PFSK-1 (cell line): ENCODE measurements around the gene MYH13.

Experiments used
- FOXP2 ChIP-seq: optimal IDR thresholded peaks from 2 replicates; pipeline ENCODE3; 2011; ENCODE audit warnings: borderline replicate concordance, control low read depth, inconsistent platforms; ENCODE audit not compliant: insufficient read depth; ENCODE audit errors: extremely low read length, extremely low read depth
- POLR2AphosphoS5 ChIP-seq: IDR thresholded peaks from 2 replicates; pipeline ENCODE4 v1.6.1; 2012; ENCODE audit warnings: low read depth, mild to moderate bottlenecking, control low read depth, low read length, moderate library complexity
- REST ChIP-seq, 2 experiments: IDR thresholded peaks; 2 replicates each; pipeline versions ENCODE4 v1.6.1 to v1.8.0; 2011 to 2012; ENCODE audit warnings: low read depth in 2 of 2, low read length in 2 of 2, control low read depth in 1 of 2, inconsistent platforms in 1 of 2, mild to moderate bottlenecking in 1 of 2, moderate library complexity in 1 of 2; ENCODE audit not compliant: insufficient read depth in 1 of 2
- SIN3A ChIP-seq: IDR thresholded peaks from 2 replicates; pipeline ENCODE4 v1.6.1; 2012; ENCODE audit warnings: mild to moderate bottlenecking, low read length, moderate library complexity, borderline replicate concordance; ENCODE audit not compliant: insufficient read depth
- TAF1 ChIP-seq: IDR thresholded peaks from 2 replicates; pipeline ENCODE4 v1.6.1; 2012; ENCODE audit warnings: low read length, control low read depth, borderline replicate concordance; ENCODE audit not compliant: insufficient read depth

MYH13 gene

GRCh38 chr17:10278218-10278617 lies 94.6 kb downstream of the MYH13 start:
- no peak for TF ChIP-seq SIN3A
- TF ChIP-seq REST (IDR thresholded peaks at IDR 0.05; ENCODE audit: insufficient read depth in 1 of 2, low read depth in 2 of 2, low read length in 2 of 2) = no peak
- TF ChIP-seq TAF1 = no peak
- no peak for TF ChIP-seq FOXP2
- TF ChIP-seq POLR2AphosphoS5 = no peak

- TF ChIP-seq TAF1 (no peak), SIN3A (no peak), POLR2AphosphoS5 (no peak), REST (IDR thresholded peaks at IDR 0.05; ENCODE audit: insufficient read depth in 1 of 2, low read depth in 2 of 2, low read length in 2 of 2) (no peak), FOXP2 (no peak)
These were observed 96.4 kb downstream of the MYH13 start for GRCh38 chr17:10276436-10276835.

GRCh38 chr17:10275418-10275817 lies 97.4 kb downstream of the MYH13 start:
- TF ChIP-seq REST (IDR thresholded peaks at IDR 0.05; ENCODE audit: insufficient read depth in 1 of 2, low read depth in 2 of 2, low read length in 2 of 2) (no peak), POLR2AphosphoS5 (no peak), SIN3A (no peak), TAF1 (no peak), FOXP2 (no peak)

GRCh38 chr17:10271106-10271562 lies 101.7 kb downstream of the MYH13 start:
- no peak for TF ChIP-seq REST (IDR thresholded peaks at IDR 0.05; ENCODE audit: insufficient read depth in 1 of 2, low read depth in 2 of 2, low read length in 2 of 2)
- no peak for TF ChIP-seq SIN3A
- no peak for TF ChIP-seq FOXP2
- no peak for TF ChIP-seq TAF1
- TF ChIP-seq POLR2AphosphoS5 = no peak

GRCh38 chr17:10270258-10270657 lies 102.5 kb downstream of the MYH13 start:
- TF ChIP-seq REST (IDR thresholded peaks at IDR 0.05; ENCODE audit: insufficient read depth in 1 of 2, low read depth in 2 of 2, low read length in 2 of 2) (no peak), POLR2AphosphoS5 (no peak), TAF1 (no peak), SIN3A (no peak), FOXP2 (no peak)
